Endometrial microvascular endothelial cells (primary cell): ENCODE data around the gene ACTN1. TPM values are rescaled to one million over a fixed set of nuclear protein-coding genes. Genes with fewer than 3 reads are reported as not detected.

Source experiments
- in situ Hi-C: cut with HindIII; loops from 2 replicates; pipeline ENCODE4 v1.10.0; 2017; ENCODE audit warnings: low sequenced_read_pairs, low pct_unique_long_range_greater_than_20kb; ENCODE audit errors: inconsistent ontology term
- total RNA-seq: library from RNA; depleted of rRNA; stranded (reverse); fragments of >200 nt; gene quantifications from one replicate; pipeline ENCODE4 v1.2.3, GENCODE V29; 2015; ENCODE audit errors: inconsistent ontology term

The ACTN1 gene
- total RNA-seq, 1 donor from 2014 or later = 399 TPM

GRCh38 chr14:68927956-68928675 is 51.0 kb downstream of the ACTN1 start:
- in situ Hi-C loops = no loop called here

DNA sequence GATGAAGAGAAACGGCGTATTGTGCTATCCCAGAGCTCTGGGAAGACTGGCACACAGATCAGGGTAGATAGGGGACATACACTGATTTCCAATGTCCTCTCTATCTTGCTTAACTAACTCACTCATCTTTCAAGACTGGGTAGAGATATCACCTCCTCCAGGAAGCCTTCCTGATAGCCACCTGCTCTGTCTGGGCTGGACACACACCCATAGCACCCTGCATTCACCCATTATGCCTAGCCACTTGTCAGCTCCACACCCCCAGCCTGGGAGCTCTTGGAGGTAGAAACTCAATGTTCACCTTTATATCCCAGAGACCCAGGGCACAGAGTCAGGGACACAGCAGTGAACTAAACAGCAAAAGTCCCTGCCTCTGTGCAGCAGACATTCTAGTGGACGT is 52.0 kb downstream of the ACTN1 start:
- in situ Hi-C loops = no loop called here

GRCh38 chr14:68926236-68926635 is 52.9 kb downstream of the ACTN1 start:
- in situ Hi-C loops = no loop called here

GRCh38 chr14:68925373-68925772 is 53.7 kb downstream of the ACTN1 start:
- in situ Hi-C loops = no loop called here

DNA sequence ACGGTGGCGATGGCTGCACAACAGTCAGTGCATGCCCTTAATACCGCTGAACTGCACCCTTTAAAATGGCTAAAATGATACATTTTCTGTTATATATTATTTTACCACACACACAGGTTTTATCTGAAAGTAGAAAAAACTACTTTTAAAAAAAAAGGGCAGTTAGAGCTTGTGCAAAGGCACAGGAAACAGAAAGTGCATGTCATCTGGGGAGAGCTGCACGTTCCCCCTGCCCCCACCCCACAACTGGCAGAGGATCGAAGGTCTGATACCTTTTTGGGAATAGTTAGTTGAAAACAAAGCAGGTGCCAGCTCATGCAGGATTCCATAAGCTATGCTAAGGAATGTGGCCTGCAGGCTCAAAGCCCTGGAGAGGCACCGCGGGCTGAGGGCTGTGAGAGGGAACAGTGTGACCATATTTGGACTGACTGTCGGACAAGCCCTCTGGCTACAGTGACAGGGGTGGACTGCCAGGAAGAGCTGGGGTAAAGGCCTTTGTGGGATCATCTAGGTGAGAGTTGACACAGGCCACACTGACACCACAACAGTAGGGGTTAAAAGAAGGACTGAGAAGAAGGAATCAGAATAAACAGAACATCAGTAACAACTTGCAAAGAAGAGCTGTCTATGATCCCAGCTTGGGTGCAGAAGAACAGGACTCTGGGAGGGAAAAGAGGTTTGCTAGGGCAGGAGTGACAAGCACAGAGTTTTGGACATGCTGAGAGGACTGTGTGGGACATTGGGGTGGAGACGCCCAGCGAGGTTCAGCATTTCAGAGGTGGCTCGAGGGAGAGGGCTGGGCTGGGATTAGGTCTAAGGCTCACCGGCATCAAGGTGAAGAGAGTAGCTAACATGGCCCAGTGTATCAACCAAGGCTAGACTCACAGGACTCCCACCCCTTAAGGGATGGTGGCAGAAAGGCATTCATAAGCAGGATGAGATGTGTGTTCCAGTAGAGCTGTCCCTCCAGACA is 54.6 kb downstream of the ACTN1 start:
- in situ Hi-C loops = no loop called here

- in situ Hi-C loops = no loop called here
Observed at GRCh38 chr14:68922886-68923285, 56.2 kb downstream of the ACTN1 start.

DNA sequence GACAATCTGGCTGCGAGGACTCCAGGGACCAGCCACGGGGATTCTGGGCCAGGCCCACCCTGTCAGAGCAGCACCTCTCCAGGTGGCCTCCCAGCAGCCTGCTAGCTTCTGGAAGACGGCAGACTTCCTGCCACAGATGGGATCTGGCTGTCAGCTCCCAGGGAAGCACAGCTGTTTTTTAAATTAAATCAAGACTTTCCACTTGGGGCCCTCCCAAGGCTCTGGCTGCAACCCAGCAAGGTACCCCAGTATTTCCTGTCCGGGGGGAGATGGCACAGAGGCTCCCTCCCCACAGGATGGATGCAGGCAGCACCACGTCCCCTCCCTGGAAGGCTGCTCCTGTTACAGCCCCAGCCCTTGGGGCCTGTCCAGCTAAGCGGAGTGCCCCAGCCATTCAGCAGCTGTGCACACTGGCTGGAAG is 56.9 kb downstream of the ACTN1 start:
- in situ Hi-C loops = no loop called here

- in situ Hi-C loops = no loop called here
Observed at GRCh38 chr14:68921666-68922065, 57.4 kb downstream of the ACTN1 start.

DNA sequence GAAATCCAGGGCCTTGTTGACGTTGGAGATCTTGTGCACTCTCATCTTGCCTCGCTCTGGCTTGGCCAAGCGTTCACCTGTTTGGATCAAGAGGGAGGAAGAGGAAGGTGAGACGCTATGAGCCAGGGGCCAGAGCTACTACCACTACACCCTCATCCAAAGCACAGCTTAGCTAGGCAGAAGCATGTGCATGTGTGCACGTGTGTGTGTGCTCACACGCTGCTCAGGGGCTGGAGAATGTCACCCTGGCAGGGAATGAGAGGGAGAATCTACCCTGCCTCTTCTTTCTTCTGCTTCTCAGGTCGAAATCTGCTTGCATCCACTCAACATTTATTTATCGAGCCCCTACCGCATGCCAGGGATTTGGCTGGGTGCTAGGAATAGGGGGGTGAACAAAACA is 58.1 kb downstream of the ACTN1 start:
- in situ Hi-C loops = no loop called here

DNA sequence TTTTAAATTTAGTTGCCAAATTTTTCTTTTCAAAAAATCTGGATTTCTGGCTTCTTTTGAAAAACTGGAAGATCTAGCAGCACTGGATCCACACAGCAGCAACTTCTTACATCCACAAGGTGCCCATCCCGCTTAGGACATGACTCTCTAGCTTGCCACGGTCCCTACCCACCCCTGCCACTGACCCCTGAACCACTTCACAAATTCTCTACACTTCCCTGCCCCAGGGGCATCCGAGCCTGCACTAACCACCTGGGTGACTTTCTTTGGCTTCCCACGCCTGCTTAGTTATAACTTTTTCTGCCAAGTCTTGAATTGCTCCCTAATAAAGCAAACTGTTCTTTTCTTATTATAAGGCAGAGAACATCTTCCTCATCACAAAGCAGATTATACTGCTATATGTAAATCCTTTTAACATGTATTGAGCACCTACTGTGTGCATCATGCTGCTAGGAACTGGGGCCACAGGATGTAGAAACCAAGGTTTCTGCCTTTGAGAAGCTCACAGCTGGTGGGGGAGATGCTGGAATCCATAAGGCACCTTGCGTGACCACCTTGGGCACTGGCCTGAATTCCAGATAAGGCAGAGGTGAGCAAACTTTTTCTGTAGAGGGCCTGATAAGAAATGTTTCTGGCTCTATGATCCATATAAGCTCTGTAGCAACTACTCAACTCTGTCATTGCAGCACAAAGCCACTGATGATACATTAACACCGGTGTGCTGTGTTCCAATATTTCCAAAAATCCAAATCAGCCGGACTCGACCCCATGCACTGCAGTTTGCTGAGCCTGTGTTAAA is 59.8 kb downstream of the ACTN1 start:
- in situ Hi-C loops = no loop called here

DNA sequence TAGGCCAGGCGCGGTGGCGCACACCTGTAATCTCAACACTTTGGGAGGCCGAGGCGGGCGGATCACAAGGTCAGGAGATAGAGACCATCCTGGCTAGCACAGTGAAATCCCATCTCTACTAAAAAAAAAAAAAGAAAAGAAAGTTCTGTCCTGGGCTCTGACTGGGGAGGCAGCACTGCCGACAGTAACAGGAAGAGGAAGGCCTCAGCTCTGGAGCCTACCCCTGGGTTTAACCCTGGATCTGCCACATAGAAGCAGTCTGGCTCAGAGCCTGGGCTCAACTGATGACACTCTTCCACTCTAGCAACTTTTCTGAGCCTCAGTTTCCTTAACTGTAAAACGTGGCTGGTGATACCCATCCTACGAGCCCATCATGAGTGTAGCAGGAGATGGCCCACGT is 60.5 kb downstream of the ACTN1 start:
- in situ Hi-C loops = no loop called here

- in situ Hi-C loops = no loop called here
Observed at GRCh38 chr14:68916358-68916941, 62.7 kb downstream of the ACTN1 start.

DNA sequence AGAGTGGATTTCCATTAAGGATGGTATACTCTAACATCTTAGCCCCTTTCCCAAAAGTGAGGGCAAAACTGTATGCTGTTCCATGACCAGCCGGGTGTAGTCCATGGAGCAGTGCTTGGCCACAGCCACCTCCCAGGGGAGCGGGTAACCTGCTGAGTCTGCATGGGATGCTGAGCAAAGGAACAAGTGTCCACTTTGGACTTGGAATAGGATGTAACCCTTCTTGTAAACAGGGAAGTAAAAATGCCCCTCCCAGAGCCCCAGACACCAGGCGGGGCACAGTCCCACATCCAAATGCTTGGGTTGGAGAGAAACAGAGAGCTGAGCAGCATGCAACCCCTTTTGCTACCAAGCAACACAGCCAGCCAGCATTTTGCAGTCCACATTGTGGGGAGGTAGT is 65.6 kb downstream of the ACTN1 start:
- in situ Hi-C loops = no loop called here

GRCh38 chr14:68911594-68912227 is 67.4 kb downstream of the ACTN1 start:
- in situ Hi-C loops = no loop called here

DNA sequence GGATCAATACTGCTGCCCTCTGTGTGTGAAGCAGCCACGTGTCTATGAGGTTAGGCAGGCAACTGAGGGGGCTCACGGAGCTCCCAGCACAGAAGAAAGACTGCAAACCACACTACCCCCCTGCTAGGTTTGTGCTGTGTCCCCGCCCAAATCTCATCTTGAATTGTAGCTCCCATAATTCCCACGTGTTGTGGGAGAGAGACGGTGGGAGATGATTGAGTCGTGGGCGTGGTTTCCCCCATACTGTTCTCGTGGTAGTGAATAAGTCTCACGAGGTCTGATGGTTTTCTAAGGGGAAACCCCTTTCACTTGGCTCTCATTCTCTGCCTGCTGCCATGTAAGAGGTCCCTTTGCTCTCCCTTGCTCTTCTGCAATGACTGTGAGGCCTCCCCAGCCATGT is 68.6 kb downstream of the ACTN1 start:
- in situ Hi-C loops = no loop called here

- in situ Hi-C loops = no loop called here
Observed at GRCh38 chr14:68908803-68909202, 70.3 kb downstream of the ACTN1 start.

DNA sequence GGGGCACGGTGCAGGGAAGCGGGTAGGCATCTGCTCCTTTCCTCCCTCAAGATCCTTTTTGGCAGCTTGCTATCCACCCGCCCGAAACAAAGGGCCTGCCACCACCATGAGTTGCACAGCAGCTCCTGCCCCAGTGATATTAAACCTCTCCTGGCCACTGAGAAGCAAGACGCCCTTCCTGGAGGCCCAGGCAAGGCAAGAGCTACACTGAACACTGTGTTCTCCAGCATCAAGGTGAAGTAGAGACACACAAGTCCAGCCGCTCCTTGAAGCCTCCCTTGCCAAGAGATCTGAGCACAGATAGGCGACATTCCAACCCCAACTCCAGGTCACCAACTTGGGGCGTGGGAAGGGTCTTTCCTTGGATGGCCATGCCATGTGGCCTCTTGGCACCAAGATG is 70.9 kb downstream of the ACTN1 start:
- in situ Hi-C loops = no loop called here

- in situ Hi-C loops = no loop called here
Observed at GRCh38 chr14:68906439-68906838, 72.7 kb downstream of the ACTN1 start.
